HEK293 (cell line): ENCODE results near the gene HIF1A.

Source experiments
- MZF1 ChIP-seq: fragments of 450-650 bp; formaldehyde crosslinking; IDR thresholded peaks from 2 replicates; pipeline ENCODE4 v1.5.1; 2017; ENCODE audit warnings: missing biosample characterization, missing genetic modification characterization, borderline replicate concordance
- TF ChIP-seq, protein P1 (sequence below): fragments of 450-650 bp; formaldehyde crosslinking; IDR thresholded peaks from 2 replicates; pipeline ENCODE4 v1.5.1; 2016; ENCODE audit warnings: missing biosample characterization, missing genetic modification characterization

DNA sequence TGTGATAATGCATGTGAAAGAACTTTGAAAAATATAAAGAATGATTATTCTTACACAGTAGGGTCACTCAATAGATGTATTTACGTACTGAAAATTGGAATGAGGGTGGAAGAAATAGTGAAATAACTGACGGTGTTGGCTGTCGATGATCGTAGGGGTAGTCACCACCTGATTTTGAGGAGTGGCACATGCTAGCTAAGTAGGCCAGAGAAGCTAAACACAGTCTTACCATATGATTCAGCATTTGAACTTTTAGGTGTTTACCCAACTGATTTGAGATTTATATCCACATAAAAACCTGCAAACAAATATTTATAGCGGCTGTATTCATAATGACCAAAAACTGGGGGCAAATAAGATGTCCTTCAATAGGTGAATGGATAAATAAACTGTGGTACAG lies 47.6 kb upstream of the HIF1A start:
- TF ChIP-seq, protein P1, sequence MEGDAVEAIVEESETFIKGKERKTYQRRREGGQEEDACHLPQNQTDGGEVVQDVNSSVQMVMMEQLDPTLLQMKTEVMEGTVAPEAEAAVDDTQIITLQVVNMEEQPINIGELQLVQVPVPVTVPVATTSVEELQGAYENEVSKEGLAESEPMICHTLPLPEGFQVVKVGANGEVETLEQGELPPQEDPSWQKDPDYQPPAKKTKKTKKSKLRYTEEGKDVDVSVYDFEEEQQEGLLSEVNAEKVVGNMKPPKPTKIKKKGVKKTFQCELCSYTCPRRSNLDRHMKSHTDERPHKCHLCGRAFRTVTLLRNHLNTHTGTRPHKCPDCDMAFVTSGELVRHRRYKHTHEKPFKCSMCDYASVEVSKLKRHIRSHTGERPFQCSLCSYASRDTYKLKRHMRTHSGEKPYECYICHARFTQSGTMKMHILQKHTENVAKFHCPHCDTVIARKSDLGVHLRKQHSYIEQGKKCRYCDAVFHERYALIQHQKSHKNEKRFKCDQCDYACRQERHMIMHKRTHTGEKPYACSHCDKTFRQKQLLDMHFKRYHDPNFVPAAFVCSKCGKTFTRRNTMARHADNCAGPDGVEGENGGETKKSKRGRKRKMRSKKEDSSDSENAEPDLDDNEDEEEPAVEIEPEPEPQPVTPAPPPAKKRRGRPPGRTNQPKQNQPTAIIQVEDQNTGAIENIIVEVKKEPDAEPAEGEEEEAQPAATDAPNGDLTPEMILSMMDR (tag by site-specific recombination): no peak
- no peak for TF ChIP-seq MZF1 (tag by site-specific recombination)
